ENCODE measurements around the gene RAI14.
"Not testable (repeated sequence)": the region's sequence is repeated elsewhere in the genome, so short reads cannot be mapped to it uniquely, and the experiment has no call there.

Gene RAI14

GRCh38 chr5:34698754-34699153 lies 42.6 kb downstream of the RAI14 start:
- Histone ChIP-seq H3K4me3 (no peak overlapping the region), H3K27ac (no peak overlapping the region)
- DNase-seq (ENCODE audit: low spot score) = no peak
- no peak for TF ChIP-seq CTCF (IDR thresholded peaks at IDR 0.05)

GRCh38 chr5:34699155-34700077 lies 43.3 kb downstream of the RAI14 start:
- DNase-seq (ENCODE audit: low spot score) = no peak
- H3K4me3 ChIP-seq = no peak overlapping the region
- TF ChIP-seq CTCF (IDR thresholded peaks at IDR 0.05) = no peak
- H3K27ac ChIP-seq = no peak overlapping the region

- no peak for DNase-seq (ENCODE audit: low spot score)
- TF ChIP-seq CTCF (IDR thresholded peaks at IDR 0.05) = no peak
- no peak overlapping the region for H3K4me3 ChIP-seq
- H3K27ac ChIP-seq = no peak overlapping the region
Measured at GRCh38 chr5:34700078-34700452, 43.9 kb downstream of the RAI14 start.

GRCh38 chr5:34701442-34701841 lies 45.3 kb downstream of the RAI14 start:
- H3K27ac ChIP-seq; DNase-seq (ENCODE audit: low spot score); H3K4me3 ChIP-seq: not testable (repeated sequence)

GRCh38 chr5:34703767-34704713 lies 47.9 kb downstream of the RAI14 start:
- H3K27ac ChIP-seq = no peak overlapping the region
- no peak for TF ChIP-seq CTCF (IDR thresholded peaks at IDR 0.05)
- no peak for DNase-seq (ENCODE audit: low spot score)
- H3K4me3 ChIP-seq = no peak overlapping the region

GRCh38 chr5:34706084-34706483 lies 50.0 kb downstream of the RAI14 start:
- no peak for TF ChIP-seq CTCF (IDR thresholded peaks at IDR 0.05)
- peak overlapping the region in 1 of 2 donors; percentile 13 for H3K27ac ChIP-seq

GRCh38 chr5:34707451-34708107 lies 51.5 kb downstream of the RAI14 start:
- TF ChIP-seq CTCF (IDR thresholded peaks at IDR 0.05) = no peak
- peak overlapping the region in 1 of 2 donors; percentile 49 for H3K27ac ChIP-seq
- DNase-seq (ENCODE audit: low spot score) = no peak
- H3K4me3 ChIP-seq = no peak overlapping the region

More at GRCh38 chr5:34706084-34706483, 50.0 kb downstream of the RAI14 start:
- no peak for DNase-seq (ENCODE audit: low spot score)
- H3K4me3 ChIP-seq = no peak overlapping the region

Data from coronary artery (tissue), 2 donors.